Hepatic stellate cell (primary cell): Measurements from ENCODE around the gene ZNF354B.

Experiments used
- DNase-seq: peaks from one replicate; pipeline ENCODE4 v3.0.0; 2011; ENCODE audit warnings: low spot score

Gene ZNF354B

DNA sequence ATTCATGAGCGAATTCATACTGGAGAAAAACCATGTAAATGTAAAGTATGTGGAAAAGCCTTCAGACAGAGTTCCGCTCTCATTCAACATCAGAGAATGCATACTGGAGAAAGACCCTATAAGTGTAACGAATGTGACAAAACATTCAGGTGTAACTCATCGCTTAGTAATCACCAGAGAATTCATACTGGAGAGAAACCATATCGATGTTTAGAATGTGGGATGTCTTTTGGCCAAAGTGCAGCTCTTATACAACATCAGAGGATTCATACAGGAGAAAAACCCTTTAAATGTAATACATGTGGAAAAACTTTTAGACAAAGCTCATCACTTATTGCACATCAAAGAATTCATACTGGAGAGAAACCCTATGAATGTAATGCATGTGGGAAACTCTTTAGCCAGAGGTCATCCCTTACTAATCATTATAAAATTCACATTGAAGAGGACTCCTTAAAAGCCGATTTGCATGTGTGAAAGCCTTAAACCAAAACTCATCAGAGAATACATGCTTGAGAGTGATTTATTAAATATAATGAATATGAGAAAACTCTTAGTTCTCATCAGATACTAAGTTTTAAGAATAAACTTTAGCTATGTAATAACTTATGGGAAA lies 24.2 kb downstream of the ZNF354B start:
- DNase-seq, result no peak

DNA sequence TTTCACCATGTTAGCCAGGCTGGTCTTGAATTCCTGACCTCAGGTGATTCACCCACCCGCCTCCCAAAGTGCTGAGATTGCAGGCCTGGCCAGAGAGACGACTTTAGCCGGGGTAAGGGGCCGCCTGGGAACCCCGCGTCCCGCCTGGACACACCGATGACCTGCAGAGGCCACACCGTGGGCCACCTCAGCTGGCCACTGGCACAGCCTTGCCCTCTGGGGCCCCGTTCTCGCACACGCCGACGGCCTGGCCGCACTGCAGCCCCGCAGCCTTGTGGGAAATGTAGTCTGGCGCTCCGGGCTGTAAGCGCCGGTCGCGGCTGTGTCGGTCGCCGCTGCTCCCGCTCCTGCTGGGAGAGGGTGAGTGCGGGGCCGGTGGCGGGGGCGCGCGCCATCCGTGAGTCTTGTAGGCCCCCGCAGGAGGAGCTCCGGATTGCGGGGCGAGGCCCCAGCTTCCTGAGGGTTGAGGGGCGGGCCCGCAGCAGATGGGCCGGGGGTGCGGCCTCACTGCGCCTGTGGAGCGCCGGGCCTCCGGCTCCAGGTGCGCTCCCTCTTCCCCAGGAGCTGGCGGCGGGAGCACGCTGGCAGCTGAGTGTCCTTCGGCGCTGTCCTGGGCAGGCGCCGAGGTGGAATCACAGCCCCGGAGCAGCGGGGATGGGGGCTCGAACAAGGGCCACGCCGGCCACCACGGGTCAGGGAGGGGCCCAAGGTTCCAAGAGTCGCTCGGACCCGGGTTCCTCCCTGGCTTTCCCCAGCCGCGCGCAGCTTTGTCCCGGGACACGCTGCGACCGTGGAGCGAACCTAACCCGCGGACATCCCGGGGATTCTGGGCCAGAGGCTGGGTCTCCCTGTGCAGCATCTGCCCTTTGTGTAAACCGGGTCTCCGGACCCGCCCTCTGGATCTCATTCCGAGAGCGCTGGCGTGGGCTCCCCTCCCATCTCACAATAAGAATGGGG lies 36.1 kb downstream of the ZNF354B start, which contains the start of gene ZFP2:
Gene ZFP2 (plus strand): TSS at position 299 of the 957 bp plus-strand sequence. CDS start 35,401 bp downstream, outside the sequence.
- peak; percentile 37 for DNase-seq

DNA sequence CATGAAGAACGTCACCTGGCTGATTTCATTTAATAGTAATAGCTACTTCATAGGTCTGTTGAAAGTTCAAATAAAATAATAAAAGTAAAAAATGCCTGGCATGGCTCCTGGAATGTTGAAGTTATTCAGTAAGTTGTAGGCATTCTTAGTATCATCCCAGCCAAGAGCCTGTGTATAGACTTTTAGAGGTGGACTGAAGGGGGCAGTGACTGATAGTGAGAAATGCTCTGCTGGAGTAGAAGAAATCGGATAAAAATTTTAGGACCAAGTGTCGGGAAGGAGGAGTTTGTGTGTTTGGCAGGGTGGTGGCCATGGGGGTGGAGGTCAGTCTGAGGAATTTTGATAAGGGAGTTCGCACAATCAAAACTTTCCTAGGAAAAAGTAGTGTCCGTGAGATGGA lies 39.5 kb downstream of the ZNF354B start:
- DNase-seq, result no peak

DNA sequence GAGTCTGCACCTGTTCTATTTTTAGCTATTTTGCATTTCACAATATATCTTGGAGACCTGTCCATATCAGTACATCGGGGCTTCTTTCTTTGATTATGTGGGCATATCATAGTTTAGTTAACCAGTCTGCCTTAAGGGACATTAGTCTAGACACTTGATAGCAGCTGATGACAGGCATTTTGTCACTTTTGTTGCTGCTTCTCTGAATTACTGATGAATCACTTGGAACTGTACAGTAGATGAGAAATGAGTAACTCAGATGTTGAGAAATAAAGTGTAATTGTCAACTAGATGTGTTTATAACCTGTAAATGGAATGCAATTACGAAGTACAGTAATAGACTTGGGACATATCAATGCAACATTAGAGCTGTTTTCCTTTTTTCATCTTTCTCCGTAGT lies 43.1 kb downstream of the ZNF354B start:
- DNase-seq, result no peak

DNA sequence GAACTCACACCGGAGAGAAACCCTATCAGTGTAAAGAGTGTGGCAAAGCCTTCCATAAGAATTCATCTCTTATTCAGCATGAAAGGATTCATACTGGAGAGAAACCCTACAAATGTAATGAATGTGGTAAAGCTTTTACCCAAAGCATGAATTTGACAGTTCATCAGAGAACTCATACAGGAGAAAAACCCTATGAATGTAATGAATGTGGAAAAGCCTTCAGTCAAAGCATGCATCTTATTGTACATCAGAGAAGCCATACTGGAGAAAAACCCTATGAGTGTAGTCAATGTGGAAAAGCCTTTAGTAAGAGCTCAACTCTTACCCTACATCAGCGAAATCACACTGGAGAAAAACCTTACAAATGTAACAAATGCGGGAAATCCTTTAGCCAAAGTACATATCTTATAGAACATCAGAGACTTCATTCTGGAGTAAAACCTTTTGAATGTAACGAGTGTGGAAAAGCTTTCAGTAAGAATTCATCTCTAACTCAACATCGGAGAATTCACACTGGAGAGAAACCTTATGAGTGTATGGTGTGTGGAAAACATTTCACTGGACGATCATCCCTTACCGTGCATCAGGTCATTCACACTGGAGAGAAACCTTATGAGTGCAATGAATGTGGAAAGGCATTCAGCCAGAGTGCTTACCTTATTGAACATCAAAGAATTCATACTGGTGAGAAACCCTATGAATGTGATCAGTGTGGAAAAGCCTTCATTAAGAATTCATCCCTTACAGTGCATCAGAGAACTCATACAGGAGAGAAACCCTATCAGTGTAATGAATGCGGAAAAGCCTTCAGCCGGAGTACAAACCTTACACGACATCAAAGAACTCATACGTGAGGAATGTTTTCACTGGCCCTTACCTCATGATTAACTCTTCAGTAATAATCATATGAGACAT lies 72.3 kb downstream of the ZNF354B start:
- DNase-seq, result no peak
